ENCODE results near the gene TTBK2. TPM values are rescaled to one million over a fixed set of nuclear protein-coding genes. Genes with fewer than 3 reads are reported as not detected.
"Not testable (repeated sequence)": the region's sequence is repeated elsewhere in the genome, so short reads cannot be mapped to it uniquely, and the experiment has no call there.

TTBK2 gene
- total RNA-seq, 1 donor from 2014 or later: 14.1 TPM

- no peak for DNase-seq (ENCODE audit: low spot score)
- no peaks in the 10 kb centered on the region for H3K9me3 Mint-ChIP-seq (ENCODE audit: unreplicated experiment)
- no peaks in the 10 kb centered on the region for H3K4me1 Mint-ChIP-seq (ENCODE audit: unreplicated experiment)
- no peak overlapping the region for H3K4me3 Mint-ChIP-seq (ENCODE audit: unreplicated experiment)
- TF ChIP-seq CTCF (IDR thresholded peaks at IDR 0.05; ENCODE audit: unreplicated experiment): no peak
- no peaks in the 10 kb centered on the region for H3K36me3 Mint-ChIP-seq (ENCODE audit: low read depth, unreplicated experiment)
- no peak overlapping the region for H3K27ac Mint-ChIP-seq (ENCODE audit: unreplicated experiment)
- H3K27me3 Mint-ChIP-seq (ENCODE audit: unreplicated experiment): no peaks in the 10 kb centered on the region
These were observed 16.9 kb downstream of the TTBK2 start for GRCh38 chr15:42903388-42904324.

GRCh38 chr15:42893911-42894310 is 26.7 kb downstream of the TTBK2 start:
- H3K27me3 Mint-ChIP-seq (ENCODE audit: unreplicated experiment); H3K9me3 Mint-ChIP-seq (ENCODE audit: unreplicated experiment); DNase-seq (ENCODE audit: low spot score); H3K4me3 Mint-ChIP-seq (ENCODE audit: unreplicated experiment); H3K36me3 Mint-ChIP-seq (ENCODE audit: low read depth, unreplicated experiment); H3K27ac Mint-ChIP-seq (ENCODE audit: unreplicated experiment); H3K4me1 Mint-ChIP-seq (ENCODE audit: unreplicated experiment): not testable (repeated sequence)

GRCh38 chr15:42891569-42891968 is 29.0 kb downstream of the TTBK2 start:
- no peak overlapping the region for H3K4me3 Mint-ChIP-seq (ENCODE audit: unreplicated experiment)
- H3K9me3 Mint-ChIP-seq (ENCODE audit: unreplicated experiment): no peaks in the 10 kb centered on the region
- H3K4me1 Mint-ChIP-seq (ENCODE audit: unreplicated experiment): no peaks in the 10 kb centered on the region
- TF ChIP-seq CTCF (IDR thresholded peaks at IDR 0.05; ENCODE audit: unreplicated experiment): no peak
- no peak for DNase-seq (ENCODE audit: low spot score)
- H3K27ac Mint-ChIP-seq (ENCODE audit: unreplicated experiment): no peak overlapping the region
- peaks cover 4% of the 10 kb centered on the region for H3K36me3 Mint-ChIP-seq (ENCODE audit: low read depth, unreplicated experiment)
- peaks cover 3% of the 10 kb centered on the region for H3K27me3 Mint-ChIP-seq (ENCODE audit: unreplicated experiment)

GRCh38 chr15:42890161-42890913 is 30.2 kb downstream of the TTBK2 start:
- no peak overlapping the region for H3K4me3 Mint-ChIP-seq (ENCODE audit: unreplicated experiment)
- no peaks in the 10 kb centered on the region for H3K4me1 Mint-ChIP-seq (ENCODE audit: unreplicated experiment)
- H3K36me3 Mint-ChIP-seq (ENCODE audit: low read depth, unreplicated experiment): peaks cover 14% of the 10 kb centered on the region
- no peak for DNase-seq (ENCODE audit: low spot score)
- no peak overlapping the region for H3K27ac Mint-ChIP-seq (ENCODE audit: unreplicated experiment)
- TF ChIP-seq CTCF (IDR thresholded peaks at IDR 0.05; ENCODE audit: unreplicated experiment): no peak
- no peaks in the 10 kb centered on the region for H3K9me3 Mint-ChIP-seq (ENCODE audit: unreplicated experiment)
- H3K27me3 Mint-ChIP-seq (ENCODE audit: unreplicated experiment): peaks cover 3% of the 10 kb centered on the region

GRCh38 chr15:42887384-42887783 is 33.2 kb downstream of the TTBK2 start:
- H3K36me3 Mint-ChIP-seq (ENCODE audit: low read depth, unreplicated experiment): peaks cover 17% of the 10 kb centered on the region
- not testable (repeated sequence) for H3K27me3 Mint-ChIP-seq (ENCODE audit: unreplicated experiment); H3K4me3 Mint-ChIP-seq (ENCODE audit: unreplicated experiment); H3K4me1 Mint-ChIP-seq (ENCODE audit: unreplicated experiment); H3K27ac Mint-ChIP-seq (ENCODE audit: unreplicated experiment); H3K9me3 Mint-ChIP-seq (ENCODE audit: unreplicated experiment); DNase-seq (ENCODE audit: low spot score)
